Bronchial epithelial cell (primary cell): ENCODE measurements around the gene MAL. TPM values are rescaled to one million over a fixed set of nuclear protein-coding genes. Genes with fewer than 3 reads are reported as not detected.
"Not testable (repeated sequence)": the region's sequence is repeated elsewhere in the genome, so short reads cannot be mapped to it uniquely, and the experiment has no call there.

ENCODE experiments used
- DNase-seq: peaks from one replicate; pipeline ENCODE4 v3.0.0-alpha.2; 2010; ENCODE audit warnings: low read depth
- FAIRE-seq: peaks from 2 replicates; lab custom pipeline; 2011; peaks lifted over from hg19 to GRCh38; lab: Jason Lieb, UNC
- H3K27me3 ChIP-seq: 2 replicates; pipeline ENCODE4 v1.5.1; 2011; ENCODE audit warnings: low read length; ENCODE audit not compliant: control insufficient read depth, insufficient read depth
- H3K36me3 ChIP-seq: 2 replicates; pipeline ENCODE4 v1.5.1; 2011; ENCODE audit warnings: low read length; ENCODE audit not compliant: control insufficient read depth, insufficient read depth
- H3K4me3 ChIP-seq: 2 replicates; pipeline ENCODE4 v1.5.1; 2011; ENCODE audit warnings: mild to moderate bottlenecking, low read depth, low read length, control low read depth
- CTCF ChIP-seq: IDR thresholded peaks from 2 replicates; pipeline ENCODE4 v1.5.1; 2011; ENCODE audit warnings: mild to moderate bottlenecking, moderate library complexity, low read length, control low read depth, inconsistent platforms; ENCODE audit not compliant: insufficient read depth, severe bottlenecking
- total RNA-seq: library from RNA; depleted of rRNA; stranded (reverse); fragments of >200 nt; gene quantifications from 2 replicates; pipeline ENCODE4 v1.2.1, GENCODE V29; 2014

MAL gene
- total RNA-seq, 1 donor from 2014 or later: 1.1 TPM

GRCh38 chr2:95082477-95082876 is 57.0 kb downstream of the MAL start:
- FAIRE-seq (no peak), DNase-seq (peak; percentile 22)

GRCh38 chr2:95086017-95086416 is 60.5 kb downstream of the MAL start:
- TF ChIP-seq CTCF: no peak
- no peaks in the 10 kb centered on the region for H3K27me3 ChIP-seq
- no peak for FAIRE-seq
- H3K36me3 ChIP-seq: peaks cover 10% of the 10 kb centered on the region
- no peak for DNase-seq
- no peak overlapping the region for H3K4me3 ChIP-seq

More at GRCh38 chr2:95082477-95082876, 57.0 kb downstream of the MAL start:
- Histone ChIP-seq H3K27me3 (peaks cover 2% of the 10 kb centered on the region), H3K4me3 (no peak overlapping the region), H3K36me3 (peaks cover 4% of the 10 kb centered on the region)
- no peak for TF ChIP-seq CTCF

GRCh38 chr2:95087379-95087778 is 61.9 kb downstream of the MAL start:
- no peak for TF ChIP-seq CTCF
- no peak for DNase-seq
- no peak for FAIRE-seq

GRCh38 chr2:95091885-95092555 is 66.5 kb downstream of the MAL start:
- DNase-seq (no peak), FAIRE-seq (no peak)
- no peak for TF ChIP-seq CTCF
- Histone ChIP-seq H3K27me3 (no peaks in the 10 kb centered on the region), H3K4me3 (no peak overlapping the region), H3K36me3 (peaks cover 11% of the 10 kb centered on the region)

More at GRCh38 chr2:95087379-95087778, 61.9 kb downstream of the MAL start:
- Histone ChIP-seq H3K4me3 (no peak overlapping the region), H3K36me3 (peaks cover 11% of the 10 kb centered on the region), H3K27me3 (no peaks in the 10 kb centered on the region)

- not testable (repeated sequence) for FAIRE-seq, H3K36me3 ChIP-seq, H3K27me3 ChIP-seq, DNase-seq, H3K4me3 ChIP-seq
Measured at GRCh38 chr2:95098273-95098672, 72.8 kb downstream of the MAL start.

- Histone ChIP-seq H3K36me3 (peaks cover 9% of the 10 kb centered on the region), H3K27me3 (no peaks in the 10 kb centered on the region), H3K4me3 (no peak overlapping the region)
- DNase-seq: no peak
- no peak for FAIRE-seq
- TF ChIP-seq CTCF: no peak
Measured at GRCh38 chr2:95099910-95100309, 74.4 kb downstream of the MAL start.

Other genes with a start within 250 kb of the MAL start
- gene TEKT4, start 154.3 kb upstream of the MAL start, total RNA-seq: not detected in 2 replicates
- gene MRPS5, start 96.1 kb downstream of the MAL start, total RNA-seq: 59.5 and 59.8 TPM in 2 replicates
- 12.5 and 13.2 TPM in 2 replicates for gene ZNF514, start 134.1 kb downstream of the MAL start, total RNA-seq
- 7.4 and 8.8 TPM in 2 replicates for gene ZNF2, start 140.1 kb downstream of the MAL start, total RNA-seq
- gene ZNF892, start 181.8 kb downstream of the MAL start, total RNA-seq: 5.8 and 5.9 TPM in 2 replicates
- gene PROM2, start 248.7 kb downstream of the MAL start, total RNA-seq: 10.8 and 41.6 TPM in 2 replicates